Left ventricle myocardium inferior (tissue), 1 donor: Measurements from ENCODE around the gene ZNF423. TPM values are rescaled to one million over a fixed set of nuclear protein-coding genes. Genes with fewer than 3 reads are reported as not detected.

Experiments used
- DNase-seq: peaks from one replicate; pipeline ENCODE4 v3.0.0-alpha.2; 2020
- H3K27ac ChIP-seq: fragments of 200-600 bp; replicated peaks from 2 replicates; pipeline ENCODE4 v1.8.0; 2021
- H3K27me3 ChIP-seq: fragments of 200-600 bp; 2 replicates; pipeline ENCODE4 v1.8.0; 2021; ENCODE audit warnings: low read depth
- H3K36me3 ChIP-seq: fragments of 200-600 bp; 2 replicates; pipeline ENCODE4 v1.8.0; 2021
- H3K4me1 ChIP-seq: fragments of 200-600 bp; 2 replicates; pipeline ENCODE4 v1.8.0; 2021
- H3K4me3 ChIP-seq: fragments of 200-600 bp; 2 replicates; pipeline ENCODE4 v1.8.0; 2021; ENCODE audit warnings: mild to moderate bottlenecking, moderate library complexity
- H3K9me3 ChIP-seq: fragments of 200-600 bp; replicated peaks from 2 replicates; pipeline ENCODE4 v1.8.0; 2021
- intact Hi-C: fragments of 100-400 bp; cut with micrococcal nuclease; formaldehyde crosslinking; loops from one replicate; pipeline ENCODE4 v1.11.0; 2022
- total RNA-seq: library from RNA; stranded (reverse); fragmentation: NEBNext Ultra II Directional; extraction: Animal tissue kit (Norgen Biotek cat#: 25700); gene quantifications from one replicate; pipeline ENCODE4 v1.2.1, GENCODE V29; 2021
- TF ChIP-seq, protein P1 (sequence below): fragments of 200-600 bp; IDR thresholded peaks from 2 replicates; pipeline ENCODE4 v1.8.0; 2021; ENCODE audit warnings: antibody characterized with exemption, mild to moderate bottlenecking, borderline replicate concordance
- donor health status: DM: no; HTN: yes; CAD: no; lungs with severe emphysema.

Gene ZNF423
- total RNA-seq, 1 donor from 2014 or later, result 8.6 TPM

DNA sequence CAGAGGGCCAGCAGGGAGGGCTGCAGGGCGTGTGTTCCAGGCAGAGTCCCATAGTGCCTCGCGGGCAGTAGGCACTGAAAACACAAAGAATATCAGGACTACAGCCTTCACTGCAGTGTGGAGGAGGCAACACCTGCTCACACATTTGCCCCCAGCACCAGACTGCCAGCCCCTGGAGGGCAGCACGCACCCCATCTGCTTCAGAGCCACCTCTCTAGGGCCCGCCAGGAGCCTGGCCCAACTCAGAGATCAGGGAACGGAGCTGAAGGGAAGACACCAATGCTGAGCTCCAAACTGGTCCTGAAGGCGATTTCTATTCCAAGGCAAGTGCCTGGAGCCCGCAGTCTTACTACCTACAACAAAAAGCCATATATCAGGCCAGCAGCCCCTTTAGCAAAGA is 130.3 kb downstream of the ZNF423 start:
- TF ChIP-seq, protein P1, sequence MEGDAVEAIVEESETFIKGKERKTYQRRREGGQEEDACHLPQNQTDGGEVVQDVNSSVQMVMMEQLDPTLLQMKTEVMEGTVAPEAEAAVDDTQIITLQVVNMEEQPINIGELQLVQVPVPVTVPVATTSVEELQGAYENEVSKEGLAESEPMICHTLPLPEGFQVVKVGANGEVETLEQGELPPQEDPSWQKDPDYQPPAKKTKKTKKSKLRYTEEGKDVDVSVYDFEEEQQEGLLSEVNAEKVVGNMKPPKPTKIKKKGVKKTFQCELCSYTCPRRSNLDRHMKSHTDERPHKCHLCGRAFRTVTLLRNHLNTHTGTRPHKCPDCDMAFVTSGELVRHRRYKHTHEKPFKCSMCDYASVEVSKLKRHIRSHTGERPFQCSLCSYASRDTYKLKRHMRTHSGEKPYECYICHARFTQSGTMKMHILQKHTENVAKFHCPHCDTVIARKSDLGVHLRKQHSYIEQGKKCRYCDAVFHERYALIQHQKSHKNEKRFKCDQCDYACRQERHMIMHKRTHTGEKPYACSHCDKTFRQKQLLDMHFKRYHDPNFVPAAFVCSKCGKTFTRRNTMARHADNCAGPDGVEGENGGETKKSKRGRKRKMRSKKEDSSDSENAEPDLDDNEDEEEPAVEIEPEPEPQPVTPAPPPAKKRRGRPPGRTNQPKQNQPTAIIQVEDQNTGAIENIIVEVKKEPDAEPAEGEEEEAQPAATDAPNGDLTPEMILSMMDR, result no peak
- Histone ChIP-seq H3K9me3 (peaks cover 17% of the 10 kb centered on the region), H3K36me3 (peaks cover 21% of the 10 kb centered on the region), H3K27me3 (no peaks in the 10 kb centered on the region), H3K27ac (no peak overlapping the region), H3K4me1 (no peaks in the 10 kb centered on the region), H3K4me3 (no peak overlapping the region)
- intact Hi-C loops, result no loop called here
- no peak for DNase-seq

GRCh38 chr16:49724774-49725173 is 131.1 kb downstream of the ZNF423 start:
- no peaks in the 10 kb centered on the region for H3K4me1 ChIP-seq
- no peak overlapping the region for H3K27ac ChIP-seq
- H3K4me3 ChIP-seq, result no peak overlapping the region
- intact Hi-C loops, result no loop called here
- H3K27me3 ChIP-seq, result no peaks in the 10 kb centered on the region
- no peak for DNase-seq
- H3K9me3 ChIP-seq, result peaks cover 12% of the 10 kb centered on the region
- TF ChIP-seq, protein P1, result no peak
- H3K36me3 ChIP-seq, result peaks cover 13% of the 10 kb centered on the region

- TF ChIP-seq, protein P1, result no peak
- H3K4me3 ChIP-seq, result no peak overlapping the region
- H3K27ac ChIP-seq, result no peak overlapping the region
- intact Hi-C loops, result no loop called here
- no peaks in the 10 kb centered on the region for H3K4me1 ChIP-seq
- no peaks in the 10 kb centered on the region for H3K27me3 ChIP-seq
- no peak for DNase-seq
- no peaks in the 10 kb centered on the region for H3K9me3 ChIP-seq
- no peaks in the 10 kb centered on the region for H3K36me3 ChIP-seq
These were observed 132.6 kb downstream of the ZNF423 start for GRCh38 chr16:49723310-49723709.

DNA sequence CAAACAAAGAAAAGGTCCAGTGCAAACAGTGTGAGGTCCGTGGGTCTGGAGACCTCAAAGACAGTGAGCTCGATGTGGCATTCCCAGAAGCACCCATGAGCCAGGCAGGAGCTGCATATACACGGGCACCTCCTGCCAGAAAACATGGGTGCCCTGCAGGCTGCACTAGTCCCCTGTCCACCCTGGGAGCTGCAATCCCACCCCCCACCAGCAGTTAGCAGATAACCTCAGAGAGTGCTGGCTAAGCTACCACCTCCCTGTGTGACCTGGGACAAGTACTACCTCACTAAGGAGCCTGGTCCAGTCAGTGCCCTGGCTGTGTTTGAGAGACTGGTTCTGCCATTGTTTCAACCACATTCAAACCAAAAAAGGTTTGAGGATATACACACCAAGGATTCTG is 135.7 kb downstream of the ZNF423 start:
- intact Hi-C loops, result no loop called here
- no peaks in the 10 kb centered on the region for H3K36me3 ChIP-seq

GRCh38 chr16:49717689-49718088 is 138.2 kb downstream of the ZNF423 start:
- H3K9me3 ChIP-seq, result no peaks in the 10 kb centered on the region
- DNase-seq, result no peak
- no peaks in the 10 kb centered on the region for H3K4me1 ChIP-seq
- no peak overlapping the region for H3K4me3 ChIP-seq
- TF ChIP-seq, protein P1, result no peak
- H3K27ac ChIP-seq, result no peak overlapping the region
- H3K27me3 ChIP-seq, result no peaks in the 10 kb centered on the region
- intact Hi-C loops, result no loop called here
- no peaks in the 10 kb centered on the region for H3K36me3 ChIP-seq

More for the DNA sequence above, 135.7 kb downstream of the ZNF423 start:
- TF ChIP-seq, protein P1, result no peak
- Histone ChIP-seq H3K4me3 (no peak overlapping the region), H3K4me1 (no peaks in the 10 kb centered on the region), H3K9me3 (no peaks in the 10 kb centered on the region), H3K27ac (no peak overlapping the region), H3K27me3 (no peaks in the 10 kb centered on the region)
- no peak for DNase-seq
